ENCODE results near the gene INPP5D.

- TF ChIP-seq, protein P1, sequence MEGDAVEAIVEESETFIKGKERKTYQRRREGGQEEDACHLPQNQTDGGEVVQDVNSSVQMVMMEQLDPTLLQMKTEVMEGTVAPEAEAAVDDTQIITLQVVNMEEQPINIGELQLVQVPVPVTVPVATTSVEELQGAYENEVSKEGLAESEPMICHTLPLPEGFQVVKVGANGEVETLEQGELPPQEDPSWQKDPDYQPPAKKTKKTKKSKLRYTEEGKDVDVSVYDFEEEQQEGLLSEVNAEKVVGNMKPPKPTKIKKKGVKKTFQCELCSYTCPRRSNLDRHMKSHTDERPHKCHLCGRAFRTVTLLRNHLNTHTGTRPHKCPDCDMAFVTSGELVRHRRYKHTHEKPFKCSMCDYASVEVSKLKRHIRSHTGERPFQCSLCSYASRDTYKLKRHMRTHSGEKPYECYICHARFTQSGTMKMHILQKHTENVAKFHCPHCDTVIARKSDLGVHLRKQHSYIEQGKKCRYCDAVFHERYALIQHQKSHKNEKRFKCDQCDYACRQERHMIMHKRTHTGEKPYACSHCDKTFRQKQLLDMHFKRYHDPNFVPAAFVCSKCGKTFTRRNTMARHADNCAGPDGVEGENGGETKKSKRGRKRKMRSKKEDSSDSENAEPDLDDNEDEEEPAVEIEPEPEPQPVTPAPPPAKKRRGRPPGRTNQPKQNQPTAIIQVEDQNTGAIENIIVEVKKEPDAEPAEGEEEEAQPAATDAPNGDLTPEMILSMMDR (IDR thresholded peaks at IDR 0.05): no peak
- TF ChIP-seq POLR2AphosphoS5 (IDR thresholded peaks at IDR 0.05): no peak
These were observed 27.6 kb downstream of the INPP5D start for GRCh38 chr2:233087713-233088112.
